ENCODE data around the gene PIP5K1B.

The PIP5K1B gene

DNA sequence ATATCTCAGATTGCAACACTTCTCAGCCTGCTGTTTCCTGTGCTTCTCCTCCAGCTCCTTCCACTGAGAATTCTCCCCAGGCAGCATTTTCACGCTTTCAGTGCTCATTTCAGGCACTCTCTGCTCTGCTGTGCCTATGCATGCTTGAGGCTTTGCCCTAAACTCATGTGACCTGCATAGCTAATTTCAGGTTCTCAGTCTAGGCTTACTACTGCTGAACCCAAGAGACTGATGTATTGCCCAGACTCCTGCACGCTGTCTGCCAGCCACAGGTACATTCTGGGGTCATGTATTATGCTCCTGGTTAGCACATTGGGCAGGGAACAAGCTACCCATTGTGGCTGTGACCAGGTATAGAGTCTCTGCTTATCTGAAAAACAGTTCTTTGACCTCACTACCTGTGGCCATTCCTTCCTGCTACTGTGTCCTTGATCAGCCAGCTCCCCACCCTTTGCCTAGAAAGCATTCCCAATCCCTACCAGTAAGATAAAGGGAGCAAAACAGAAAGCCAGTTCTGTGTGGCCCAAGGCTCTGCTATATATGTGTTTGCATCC, 34.7 kb downstream of the PIP5K1B start:
- no peak for DNase-seq

GRCh38 chr9:68740561-68740960, 35.5 kb downstream of the PIP5K1B start:
- DNase-seq, result no peak

DNA sequence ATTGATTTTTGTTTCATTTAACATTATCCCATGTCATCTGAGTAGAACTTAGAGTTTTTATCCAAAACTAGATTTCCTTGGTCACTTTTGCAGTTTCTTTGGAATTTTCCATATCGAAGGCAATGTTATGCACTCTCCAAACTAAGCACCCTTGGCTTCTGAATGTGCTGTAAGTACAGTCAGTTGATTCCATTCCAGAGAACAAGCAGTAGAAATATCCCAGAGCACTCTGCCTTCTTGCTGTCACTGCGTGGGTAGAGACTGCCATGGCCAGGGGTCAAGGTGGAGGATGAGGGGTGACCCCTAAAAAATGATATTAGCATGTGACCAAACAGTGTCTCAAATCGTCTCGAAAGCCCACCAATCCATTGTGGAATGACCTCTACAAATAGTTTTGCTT, 36.2 kb downstream of the PIP5K1B start:
- no peak for DNase-seq

GRCh38 chr9:68741704-68742332, 36.8 kb downstream of the PIP5K1B start:
- no peak for DNase-seq

DNA sequence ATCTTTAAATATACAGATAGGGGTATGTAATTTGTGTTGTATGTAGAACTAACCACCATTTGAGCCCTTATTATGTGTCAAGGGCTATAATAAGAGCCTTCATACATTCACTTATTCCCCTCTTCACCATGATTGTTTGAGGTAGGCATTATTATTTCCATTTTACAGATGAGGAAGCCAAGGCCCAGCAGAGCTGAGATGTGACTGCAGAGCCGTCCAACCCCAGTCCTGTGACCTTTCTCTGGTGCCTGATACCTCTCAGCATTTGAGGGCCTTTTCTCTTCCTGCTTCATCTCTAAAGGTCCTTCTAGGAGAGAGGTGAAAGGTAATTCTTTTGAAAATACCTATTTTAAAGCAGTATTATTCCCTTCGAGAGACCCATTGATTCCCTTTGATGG, 37.3 kb downstream of the PIP5K1B start:
- DNase-seq, result no peak

DNA sequence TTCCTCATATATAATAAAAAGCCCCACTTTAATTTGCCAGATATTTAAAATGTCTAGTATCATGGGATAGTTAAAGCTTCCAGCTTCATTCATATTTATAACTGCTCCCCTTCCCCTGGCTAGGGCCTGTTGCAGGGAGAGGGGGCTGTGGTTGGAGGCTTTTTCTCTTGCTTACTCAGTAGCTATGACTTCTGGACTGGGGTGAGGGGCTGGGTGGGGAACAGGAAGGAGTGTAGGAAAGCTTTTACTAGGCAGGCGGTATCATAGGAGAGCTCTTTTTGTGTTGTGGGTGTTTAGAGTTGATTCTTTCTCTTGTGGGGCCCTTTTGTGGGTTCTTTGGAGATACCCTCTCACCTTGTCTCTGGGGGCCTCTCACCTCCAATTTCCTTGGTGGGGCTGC, 39.4 kb downstream of the PIP5K1B start:
- no peak for DNase-seq

GRCh38 chr9:68746525-68746924, 41.5 kb downstream of the PIP5K1B start:
- DNase-seq, result no peak

DNA sequence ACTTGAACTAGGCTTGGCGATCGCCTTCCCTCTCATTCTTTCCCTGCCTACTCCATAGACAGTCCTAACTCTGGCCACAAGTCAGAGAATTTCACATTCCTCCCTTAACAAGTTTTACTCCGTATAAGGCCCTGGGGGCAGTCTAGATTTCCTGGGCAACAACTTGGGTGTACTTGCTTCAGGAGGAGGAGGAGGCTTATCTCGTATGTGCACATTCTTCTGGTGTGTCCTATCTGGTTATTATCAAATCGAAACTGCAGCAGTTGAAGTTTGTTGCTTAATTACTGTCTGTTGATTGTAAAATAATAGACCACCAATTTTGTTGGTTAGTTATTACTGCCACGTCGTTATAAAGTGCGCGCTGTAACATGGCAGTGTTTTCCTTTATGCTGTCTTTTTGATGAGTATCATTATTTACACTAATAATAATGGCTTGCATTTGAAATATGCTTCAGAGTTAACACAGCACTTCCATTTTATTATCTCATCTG, 42.0 kb downstream of the PIP5K1B start:
- DNase-seq, result no peak

GRCh38 chr9:68749135-68749534, 44.1 kb downstream of the PIP5K1B start:
- DNase-seq, result no peak

GRCh38 chr9:68749579-68750159, 44.6 kb downstream of the PIP5K1B start:
- DNase-seq, result no peak

DNA sequence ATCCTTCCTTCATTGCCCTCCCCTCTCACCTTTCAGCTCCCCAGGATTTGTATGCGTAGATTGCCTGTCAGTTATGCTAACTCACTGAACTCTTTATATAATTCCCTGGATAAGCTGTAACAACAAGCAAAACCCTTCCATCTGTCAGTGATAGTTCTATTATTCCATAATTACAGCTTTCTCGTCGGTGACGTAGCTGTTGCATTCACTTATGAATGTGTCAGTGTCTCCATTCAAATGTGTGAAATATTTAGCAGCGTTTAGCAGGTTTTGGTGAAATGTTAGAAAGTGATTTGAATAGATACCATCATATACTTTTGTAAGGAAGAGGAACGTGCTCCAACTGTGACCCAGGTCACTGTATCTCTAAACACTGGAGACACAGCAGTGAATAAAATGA, 45.2 kb downstream of the PIP5K1B start:
- DNase-seq, result no peak

DNA sequence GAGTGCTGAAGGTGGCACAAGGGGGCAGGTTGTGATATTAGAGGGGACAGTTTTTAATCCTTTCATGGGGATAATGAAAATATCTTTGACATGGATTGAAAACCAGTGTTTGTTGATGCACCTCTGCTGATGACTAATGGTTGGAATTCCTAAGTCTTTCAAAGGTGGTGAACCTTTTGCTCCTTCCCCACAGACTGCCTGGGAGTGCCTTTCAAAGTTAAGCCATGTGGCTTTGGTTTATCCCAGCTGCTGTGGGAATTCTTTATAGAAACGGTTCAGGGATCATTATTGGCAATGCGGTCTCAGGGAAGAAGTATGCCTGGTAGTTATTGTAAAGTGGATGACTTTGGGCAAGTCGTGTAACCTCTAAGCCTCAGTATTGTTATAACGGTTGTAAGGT, 45.7 kb downstream of the PIP5K1B start:
- DNase-seq, result no peak

- DNase-seq, result no peak
Observed at GRCh38 chr9:68751556-68751955, 46.5 kb downstream of the PIP5K1B start.

GRCh38 chr9:68755051-68755450, 50.0 kb downstream of the PIP5K1B start:
- DNase-seq, result no peak

GRCh38 chr9:68755752-68756151, 50.7 kb downstream of the PIP5K1B start:
- no peak for DNase-seq

GRCh38 chr9:68759981-68760673, 55.1 kb downstream of the PIP5K1B start:
- no peak for DNase-seq

DNA sequence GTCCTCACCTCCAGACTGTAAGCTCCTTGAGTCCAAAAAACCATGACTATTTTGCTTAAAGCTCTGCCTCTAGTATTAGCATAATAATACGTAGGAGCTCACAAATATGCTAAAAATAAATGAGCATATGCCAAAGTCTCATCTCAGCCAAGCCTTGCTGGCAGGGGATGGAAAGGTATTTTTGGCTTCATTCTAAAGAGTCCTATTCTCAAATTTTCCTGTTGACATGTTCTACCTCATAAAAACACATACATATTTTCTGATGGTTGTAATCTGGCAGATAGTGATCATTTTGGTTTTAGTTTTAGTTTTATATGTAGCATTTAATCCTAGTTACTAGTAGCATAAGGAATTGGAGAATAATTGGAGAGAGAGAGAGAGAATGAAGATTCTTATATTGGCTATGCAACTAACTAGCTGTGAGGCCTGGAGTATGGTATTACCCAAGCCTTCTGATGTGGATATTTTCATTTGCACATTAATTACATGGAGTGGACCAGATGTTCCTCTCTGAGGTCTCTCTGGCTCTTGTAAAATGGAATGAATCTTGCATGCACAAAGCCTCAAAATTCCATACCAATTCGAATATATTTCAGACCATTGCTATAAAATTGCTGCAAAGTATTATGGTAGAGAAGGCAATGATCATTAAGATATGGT, 55.8 kb downstream of the PIP5K1B start:
- DNase-seq, result no peak

DNA sequence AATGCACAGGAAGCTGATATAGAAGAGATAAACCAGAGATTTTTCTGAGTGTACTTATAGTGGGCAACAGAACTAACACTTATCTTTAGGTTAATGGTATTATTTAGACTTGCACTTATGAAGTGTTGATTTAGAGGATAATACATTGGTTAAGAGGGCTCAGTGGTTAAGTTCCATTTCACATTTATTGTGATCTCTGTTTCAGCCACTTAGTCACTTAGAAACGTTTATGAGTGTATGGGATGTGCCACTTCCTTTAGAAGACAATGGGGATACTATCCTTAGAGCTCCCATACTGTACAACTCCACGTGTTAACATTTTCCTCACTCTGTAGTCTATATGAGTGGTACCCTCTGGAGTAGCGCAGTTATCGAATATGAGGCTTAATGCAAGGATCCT, 57.5 kb downstream of the PIP5K1B start:
- no peak for DNase-seq

DNA sequence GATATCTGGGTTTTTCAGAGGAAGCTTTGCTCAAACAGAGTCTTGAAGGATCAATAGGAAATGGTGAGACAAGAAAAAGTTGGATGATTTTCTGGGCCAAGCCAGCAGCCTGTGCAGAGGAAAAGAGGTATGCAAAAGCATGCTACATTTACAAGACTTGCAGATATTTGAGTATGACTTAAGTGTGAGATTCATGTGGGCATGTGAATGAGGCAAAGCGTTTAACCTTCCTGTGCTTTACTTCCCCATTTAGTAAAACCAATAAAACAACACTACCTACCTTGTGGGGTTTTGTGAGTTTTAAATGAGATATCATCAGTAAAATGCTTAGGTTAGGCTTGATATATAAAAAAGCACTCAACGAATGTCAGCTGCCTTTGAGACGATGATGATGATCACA, 58.1 kb downstream of the PIP5K1B start:
- DNase-seq, result no peak

DNA sequence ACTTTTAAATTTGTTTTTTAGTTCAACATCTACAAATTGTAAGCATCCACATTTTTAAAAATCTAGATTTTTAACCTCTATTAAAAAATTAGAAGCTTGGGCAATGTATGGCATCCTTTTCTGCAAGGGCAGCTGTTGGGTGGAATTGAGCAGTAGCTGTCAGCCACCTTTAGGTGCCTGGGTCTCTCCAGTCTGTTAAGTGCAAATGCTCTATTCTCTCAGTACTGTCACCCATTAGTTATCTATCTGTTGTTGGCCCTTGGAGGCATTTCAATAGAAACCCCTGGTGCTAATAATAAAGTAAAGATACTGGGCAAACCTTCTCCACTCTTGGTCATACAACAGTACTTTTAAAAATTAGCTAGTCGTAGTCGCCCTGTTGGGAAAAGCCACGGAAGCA, 63.6 kb downstream of the PIP5K1B start:
- DNase-seq, result no peak

- no peak for DNase-seq
Observed at GRCh38 chr9:68769852-68770251, 64.8 kb downstream of the PIP5K1B start.

GRCh38 chr9:68771376-68771775, 66.3 kb downstream of the PIP5K1B start:
- no peak for DNase-seq

- no peak for DNase-seq
Observed at GRCh38 chr9:68775003-68775730, 70.1 kb downstream of the PIP5K1B start.
